Stimulated activated CD4-positive, alpha-beta T cell treated with anti-CD3 and anti-CD28 coated beads, Interleukin-2, amount 100 ng/mL, for 48 hours (primary cell): ENCODE data around the gene PLCB1.

Experiments
- DNase-seq, 2 donors: peaks; one replicate each; pipeline ENCODE4 v3.0.0-alpha.2; 2020

The PLCB1 gene

DNA sequence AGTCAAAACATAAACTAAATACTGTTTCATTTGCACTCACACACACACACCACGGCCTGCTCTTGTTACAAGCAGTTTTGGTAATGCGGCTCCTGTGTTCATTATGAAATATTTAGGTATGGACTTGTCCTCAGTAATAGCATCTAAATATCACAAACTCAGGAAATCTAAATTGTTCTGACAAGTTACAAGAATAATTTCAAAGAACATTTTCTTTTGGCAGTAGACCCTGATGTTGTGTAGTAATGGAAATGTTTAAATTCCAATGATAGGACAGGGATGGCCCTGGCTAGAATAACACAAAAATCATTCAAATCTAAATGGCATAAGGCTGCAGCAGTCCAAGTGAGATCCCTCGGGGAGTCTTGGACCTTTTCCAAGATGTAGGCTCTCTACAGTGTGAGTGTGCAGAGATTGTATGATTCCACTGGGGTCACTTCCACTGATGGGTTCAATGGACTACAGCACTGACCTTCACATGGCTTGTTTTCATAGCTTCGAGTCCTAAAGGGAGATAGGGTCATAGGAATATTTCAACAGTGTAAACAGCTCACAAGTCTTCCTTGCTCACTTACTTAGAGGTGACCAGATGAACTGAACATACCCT is 726.2 kb downstream of the PLCB1 start:
- DNase-seq: no peak

DNA sequence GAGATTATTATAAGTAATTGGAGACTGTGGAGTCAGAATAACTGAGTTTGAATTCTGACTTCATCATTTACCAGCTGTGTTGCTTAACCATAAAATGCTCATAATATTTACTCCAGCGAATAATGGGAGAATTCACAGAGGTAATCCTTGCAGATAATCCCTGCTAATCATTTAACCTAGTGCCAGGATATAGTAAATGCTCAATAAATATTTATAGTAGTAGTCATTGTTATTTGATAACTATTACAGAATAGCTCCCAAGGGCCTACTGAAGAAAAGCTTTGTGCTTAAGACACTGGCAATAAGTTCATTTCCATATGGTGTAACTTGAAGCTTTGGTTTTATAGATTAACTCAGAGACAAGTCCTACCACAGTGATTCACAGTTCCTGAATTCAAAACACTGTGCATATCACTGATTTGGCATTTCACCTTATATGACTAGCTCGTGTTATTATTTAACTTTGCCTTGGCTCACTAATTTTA is 728.0 kb downstream of the PLCB1 start:
- no peak for DNase-seq

DNA sequence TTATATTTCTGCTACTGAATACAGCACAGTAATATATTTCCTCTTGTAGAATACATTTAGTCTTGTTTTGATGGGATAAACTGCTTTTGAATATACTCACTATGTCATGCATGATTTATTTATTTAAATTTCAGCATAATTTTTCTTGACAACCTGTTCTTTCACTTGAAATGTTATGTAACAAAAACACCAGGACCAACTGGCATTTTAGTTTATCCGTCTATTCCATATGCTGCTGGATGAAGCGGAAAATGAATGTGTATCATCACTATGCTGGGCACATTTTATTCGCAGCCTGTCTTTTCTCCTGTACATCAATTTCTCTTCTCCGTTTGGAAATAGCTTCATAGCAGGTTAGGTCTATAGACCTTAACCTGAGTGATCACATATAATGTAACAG is 730.0 kb downstream of the PLCB1 start:
- DNase-seq: no peak

DNA sequence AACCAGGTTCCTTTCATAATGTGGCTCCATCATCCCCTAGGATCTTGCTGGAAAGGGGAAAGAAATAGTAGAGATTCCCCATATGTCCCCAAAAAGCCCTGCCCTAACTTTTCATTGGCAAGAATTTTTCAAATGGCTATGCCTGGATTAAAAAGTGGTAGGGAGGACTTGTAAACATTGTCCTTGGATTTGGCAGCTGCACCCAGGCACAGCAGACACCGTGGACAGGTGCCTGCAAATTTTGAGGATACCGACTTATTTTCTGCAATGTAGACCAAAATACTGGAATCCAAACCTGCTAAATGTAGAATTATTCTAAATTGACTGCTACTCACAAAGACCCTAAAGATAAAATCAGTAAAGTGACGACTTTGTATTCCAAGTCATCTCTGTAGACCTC is 733.6 kb downstream of the PLCB1 start:
- DNase-seq: no peak

DNA sequence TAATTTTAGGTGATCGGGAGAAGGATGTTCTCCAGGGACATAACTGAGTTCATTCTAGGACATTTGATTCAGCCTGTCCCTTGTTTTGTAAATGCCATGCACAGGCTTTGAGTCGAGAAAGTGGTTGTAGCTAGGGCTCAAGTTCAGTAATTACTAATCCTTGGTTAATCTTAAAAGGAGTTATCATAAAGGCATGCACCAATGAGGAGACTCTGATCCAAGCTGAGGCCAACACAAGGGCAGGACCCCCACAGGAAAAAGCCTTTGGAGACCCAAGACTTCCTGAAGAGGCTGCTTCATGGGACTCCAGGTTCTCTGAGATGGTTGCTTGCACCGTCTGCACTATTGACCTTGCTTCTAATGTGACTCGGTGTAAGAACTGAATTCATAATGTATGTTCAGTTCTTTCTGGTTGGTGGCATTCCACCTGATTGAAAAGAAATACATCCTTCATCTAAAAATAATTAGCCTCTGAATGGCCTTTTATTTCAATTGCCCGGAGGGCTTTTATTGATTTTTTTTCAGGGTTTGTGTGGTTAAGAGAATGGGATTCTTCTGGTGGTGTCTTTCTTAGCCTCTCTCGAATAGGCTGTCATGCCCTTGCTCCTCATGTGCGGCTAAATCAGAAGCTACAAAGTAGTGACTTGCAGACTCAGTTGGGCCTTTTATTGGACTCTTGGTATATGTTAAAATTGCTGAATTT is 735.1 kb downstream of the PLCB1 start:
- DNase-seq: no peak

DNA sequence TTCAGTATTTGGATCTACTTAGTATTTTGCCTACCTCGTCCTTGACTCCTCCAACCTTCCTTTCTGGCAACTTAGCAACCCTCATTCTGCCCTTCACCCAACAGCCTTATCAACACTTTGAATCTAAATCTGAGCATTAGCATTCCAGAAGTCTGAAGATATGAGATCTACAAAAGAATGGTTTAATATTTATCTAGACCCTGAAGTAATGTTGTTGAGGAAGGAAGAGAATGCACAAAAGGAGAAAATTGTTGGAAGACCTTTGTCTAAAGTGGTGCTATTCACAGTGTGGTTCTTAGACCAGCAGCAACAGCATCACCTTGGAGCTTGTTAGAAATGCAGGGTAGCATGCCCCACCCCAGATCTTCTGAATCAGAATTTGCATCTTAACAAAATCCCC is 738.6 kb downstream of the PLCB1 start:
- no peak for DNase-seq

DNA sequence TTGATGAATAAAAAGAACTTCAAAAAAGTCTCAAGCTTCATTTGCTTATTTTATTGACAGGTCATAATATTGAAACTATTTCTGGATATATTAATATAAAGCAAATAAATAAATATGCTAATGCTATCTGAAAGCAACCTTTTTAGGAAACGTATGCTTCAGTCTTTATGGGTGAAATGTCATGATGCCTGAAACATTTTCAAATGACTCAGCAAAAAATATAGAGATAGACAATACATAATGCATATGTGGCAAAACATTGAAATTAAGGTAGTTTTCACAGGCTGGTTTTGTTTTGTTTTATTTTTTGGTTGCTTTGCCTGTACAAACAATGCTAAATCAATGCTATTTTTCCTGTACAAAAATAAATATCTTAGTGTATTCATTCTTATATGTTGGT is 742.4 kb downstream of the PLCB1 start:
- no peak for DNase-seq

DNA sequence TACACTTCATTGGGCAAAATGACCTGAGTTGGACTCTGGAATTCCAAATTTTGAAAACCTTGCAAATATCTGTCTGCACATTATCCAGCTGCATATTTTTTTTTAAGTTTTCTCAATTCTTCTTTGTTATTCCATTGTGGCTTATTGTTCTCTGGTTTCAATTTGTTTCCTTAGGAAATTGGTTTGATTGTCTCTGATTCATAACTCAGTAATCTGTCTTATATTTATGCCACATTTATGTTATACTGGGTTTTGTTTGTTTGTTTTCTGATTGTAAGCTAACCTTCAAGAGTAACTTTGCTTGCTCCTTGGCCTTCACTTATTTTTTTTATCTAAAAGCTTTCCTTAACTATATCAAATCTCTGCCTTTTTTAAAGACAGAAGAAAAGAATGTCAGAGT is 743.5 kb downstream of the PLCB1 start:
- no peak for DNase-seq

DNA sequence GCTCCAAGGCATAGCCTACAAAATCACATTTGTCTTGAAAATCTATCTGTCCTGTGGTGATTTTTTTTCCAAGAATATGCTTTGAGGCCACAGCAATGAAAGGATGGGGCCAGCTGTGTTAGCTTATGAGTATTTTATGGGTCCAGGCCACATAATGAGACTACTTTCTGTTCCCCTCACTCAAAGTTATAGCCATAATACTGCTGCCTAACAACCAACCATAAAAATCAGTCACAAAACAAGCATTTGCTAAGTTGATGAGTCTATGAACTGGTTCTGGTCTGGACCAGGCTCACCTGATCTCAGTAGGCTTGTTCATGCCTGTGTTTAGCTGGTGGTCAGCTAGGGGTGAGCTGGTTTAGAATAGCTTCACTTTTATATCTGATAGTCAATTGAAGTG is 744.3 kb downstream of the PLCB1 start:
- no peak for DNase-seq

DNA sequence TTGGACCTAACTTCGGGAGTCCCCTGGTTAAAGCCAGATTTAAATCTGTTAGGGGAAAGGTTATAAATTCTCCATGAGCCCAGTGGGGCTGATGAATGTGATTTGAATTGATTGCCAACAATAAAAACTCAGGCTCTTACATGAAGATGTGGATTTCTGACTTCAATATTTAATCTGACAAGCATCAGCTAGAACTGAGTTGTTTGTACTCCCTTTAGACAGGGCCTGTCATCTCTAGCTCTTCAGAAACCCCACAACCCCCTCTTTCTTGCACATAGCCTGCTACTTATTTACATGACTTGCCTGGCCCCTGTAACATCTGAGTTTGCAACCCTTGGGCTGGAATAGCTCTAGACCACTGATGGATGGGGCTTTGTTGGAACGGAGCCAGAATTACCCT is 745.2 kb downstream of the PLCB1 start:
- no peak for DNase-seq

DNA sequence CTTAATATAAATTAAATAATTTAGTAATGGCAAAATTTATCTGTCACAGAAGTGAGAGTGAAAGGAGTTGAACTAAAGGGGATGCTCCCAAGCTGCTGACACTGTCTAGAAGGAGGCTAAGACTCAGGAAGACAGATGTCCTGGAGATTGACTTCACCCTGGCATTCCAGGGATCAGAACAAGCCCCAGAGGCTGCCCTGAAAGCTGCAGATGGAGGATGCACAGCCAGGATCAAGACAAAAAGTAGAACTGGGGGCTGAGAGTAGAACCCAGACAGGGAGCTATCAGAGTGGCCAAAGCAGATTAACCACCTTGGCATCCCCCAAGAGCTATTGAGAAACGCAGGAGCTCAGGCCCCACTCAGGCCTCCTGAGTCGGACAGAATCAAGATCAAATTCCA is 747.6 kb downstream of the PLCB1 start:
- no peak for DNase-seq

DNA sequence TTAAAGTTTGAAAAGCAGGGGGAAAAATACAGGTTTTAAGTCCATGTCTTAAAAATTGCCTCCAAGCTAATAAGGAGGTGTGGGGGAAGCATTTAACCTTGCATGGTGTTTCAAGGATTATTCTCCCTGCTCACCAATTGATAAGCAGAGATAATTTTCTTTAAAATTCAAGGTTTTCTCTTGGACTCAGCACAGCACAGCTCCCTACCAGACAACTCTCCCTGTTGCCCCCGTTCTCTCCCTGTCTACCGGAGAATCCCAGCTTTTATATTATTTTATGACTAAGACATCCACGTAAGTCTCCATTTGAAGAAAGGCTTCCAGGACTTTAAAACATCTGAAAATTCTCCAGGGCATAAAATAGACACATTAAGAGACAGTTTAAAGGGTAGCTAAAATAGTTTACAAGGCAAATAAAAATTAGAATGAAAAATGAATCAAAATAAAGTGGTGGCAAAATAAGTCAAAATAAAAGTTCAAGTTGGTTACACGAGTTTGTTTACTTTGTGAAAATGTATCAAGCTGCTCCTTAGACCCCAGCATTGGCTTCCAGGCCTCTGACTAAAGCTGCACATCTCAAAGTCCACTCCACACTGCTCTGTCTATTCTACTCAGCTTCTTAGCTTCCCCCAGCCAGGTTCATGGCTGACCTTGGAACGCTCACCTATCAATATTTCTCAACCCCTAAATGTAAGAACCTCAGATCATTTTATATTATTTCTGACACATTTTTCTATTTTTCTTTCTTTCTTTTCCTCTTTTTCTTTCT is 748.2 kb downstream of the PLCB1 start:
- no peak for DNase-seq

DNA sequence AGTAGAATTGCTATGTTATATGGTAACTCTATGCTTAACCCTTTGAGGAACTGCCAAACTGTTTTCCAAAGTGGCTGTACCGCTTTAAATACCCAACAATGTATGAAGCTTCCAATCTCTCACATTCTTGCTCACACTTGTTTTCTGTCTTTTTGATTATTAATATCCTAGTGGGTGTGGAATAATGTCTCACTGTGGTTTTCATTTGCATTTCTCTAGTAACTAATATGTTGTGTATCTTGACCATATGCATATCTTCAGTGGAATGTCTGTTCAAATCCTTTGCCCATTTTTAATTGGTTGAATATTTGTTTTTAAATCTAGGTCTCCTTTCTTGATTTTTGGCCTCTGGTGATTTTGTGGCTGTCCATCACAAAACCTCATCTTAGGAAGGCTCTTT is 759.0 kb downstream of the PLCB1 start:
- DNase-seq: no peak

DNA sequence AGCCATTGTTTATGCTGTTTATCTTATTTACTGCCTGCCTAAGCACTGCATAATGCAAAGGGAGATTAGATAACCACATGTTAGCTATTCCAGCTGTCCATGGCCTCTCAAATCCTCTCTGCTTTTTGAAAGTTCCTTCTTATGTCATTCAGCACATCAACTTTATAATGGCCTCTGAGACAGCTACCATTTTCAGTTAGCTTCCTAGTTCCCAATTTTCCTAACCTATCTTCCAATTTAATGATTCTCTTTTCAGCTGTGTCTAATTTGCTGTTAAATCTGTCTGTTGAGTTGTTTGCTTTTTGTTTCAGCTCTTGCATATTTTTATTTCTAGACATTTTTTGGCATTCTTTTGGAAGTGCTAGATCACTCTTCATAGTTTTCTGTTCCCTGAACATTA is 763.4 kb downstream of the PLCB1 start:
- no peak for DNase-seq

DNA sequence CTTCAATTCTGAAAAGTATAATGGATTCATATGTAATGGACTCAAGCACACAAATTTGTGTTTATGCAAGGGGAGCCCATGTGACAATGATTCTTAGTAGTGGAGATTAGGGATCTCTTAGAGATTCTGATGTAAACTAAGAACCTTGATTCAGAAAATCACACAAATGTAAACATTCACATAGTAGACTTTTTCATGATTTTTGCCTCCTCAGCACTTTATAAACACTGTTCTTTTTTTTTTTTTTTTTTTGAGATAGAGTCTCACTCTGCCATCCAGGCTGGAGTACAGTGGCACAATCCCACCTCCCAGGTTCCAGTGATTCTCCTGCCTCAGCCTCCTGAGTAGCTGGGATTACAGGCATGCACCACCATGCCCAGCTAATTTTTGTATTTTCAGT is 766.8 kb downstream of the PLCB1 start:
- DNase-seq: no peak

DNA sequence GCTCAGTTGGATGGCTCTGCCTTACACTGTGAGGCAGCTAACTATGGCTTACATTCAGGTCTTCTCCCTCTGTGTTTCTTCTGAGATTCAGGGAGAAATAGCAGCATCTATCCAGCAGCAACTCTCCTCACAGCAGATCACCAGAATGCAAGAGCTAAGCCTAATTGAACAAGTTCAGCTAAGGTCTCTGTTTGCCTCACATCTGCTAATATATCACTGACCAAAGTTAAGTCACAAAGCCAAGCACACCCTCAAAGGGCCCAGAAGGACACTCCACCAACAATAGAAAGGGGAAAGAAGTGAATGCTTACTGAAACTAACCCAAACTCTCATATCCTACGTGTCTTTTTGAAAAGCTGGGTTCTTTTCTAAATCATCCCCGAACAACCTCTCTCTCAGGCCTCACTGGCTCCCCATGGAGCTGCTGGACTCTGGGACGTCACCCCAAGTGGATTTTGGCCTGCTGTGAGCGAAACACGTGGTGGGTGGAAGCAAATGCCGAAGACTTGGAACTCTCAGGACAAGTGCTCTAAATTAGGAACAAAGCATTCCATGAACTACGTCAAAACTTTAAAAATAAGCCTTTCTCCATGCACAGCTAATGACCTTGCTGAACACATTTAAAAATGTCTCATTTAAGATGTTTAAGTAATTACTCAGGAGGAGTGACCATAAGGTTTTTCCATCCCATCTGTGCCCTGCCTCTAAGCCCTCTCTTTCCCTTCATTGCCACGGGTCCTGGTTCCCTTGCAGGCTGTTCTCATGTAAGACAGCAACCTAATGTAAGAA is 769.4 kb downstream of the PLCB1 start:
- DNase-seq: no peak

DNA sequence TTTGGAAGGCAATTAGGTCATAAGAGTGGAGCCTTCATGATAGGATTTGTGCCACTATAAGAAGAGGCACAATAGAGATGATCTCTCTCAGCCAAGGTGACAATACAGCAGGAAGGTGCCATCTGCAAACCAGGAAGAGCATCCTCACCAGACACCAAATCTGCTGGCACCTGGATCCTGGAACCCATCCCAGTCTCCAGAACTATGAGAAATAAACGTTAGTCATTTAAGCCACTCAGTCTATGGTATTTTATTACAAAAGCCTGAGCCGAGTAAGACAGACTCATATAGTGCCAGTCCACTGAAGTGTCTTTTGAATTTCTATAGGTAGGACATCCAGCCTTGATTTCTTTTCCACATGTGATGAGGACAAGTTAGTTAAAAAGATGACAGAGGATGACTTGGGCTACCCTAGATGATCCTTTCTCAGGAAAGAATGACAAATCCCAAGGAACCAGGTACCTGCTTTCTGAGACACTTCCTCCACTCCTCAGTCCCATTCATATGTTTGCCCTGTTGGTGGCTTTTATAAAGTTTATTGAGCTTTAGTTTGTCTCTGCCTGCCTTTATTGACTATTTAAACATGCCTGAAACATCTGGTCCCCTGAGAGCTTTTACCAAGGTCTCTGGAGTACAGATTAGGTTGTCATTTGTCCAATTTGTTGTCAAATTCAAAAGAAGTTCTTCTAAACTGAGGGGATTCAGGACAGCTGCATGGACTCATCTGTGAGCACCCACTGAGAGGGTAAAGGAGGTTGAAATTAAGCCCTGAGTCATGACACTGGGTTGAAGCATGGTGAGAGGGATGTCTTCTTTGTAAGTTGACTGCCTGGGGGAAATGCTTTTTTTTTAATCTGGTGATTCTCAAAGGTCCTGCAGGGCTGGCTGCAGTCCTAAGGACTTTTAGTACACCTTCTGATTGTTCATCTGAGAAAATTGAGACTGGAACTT is 771.9 kb downstream of the PLCB1 start:
- DNase-seq: no peak

DNA sequence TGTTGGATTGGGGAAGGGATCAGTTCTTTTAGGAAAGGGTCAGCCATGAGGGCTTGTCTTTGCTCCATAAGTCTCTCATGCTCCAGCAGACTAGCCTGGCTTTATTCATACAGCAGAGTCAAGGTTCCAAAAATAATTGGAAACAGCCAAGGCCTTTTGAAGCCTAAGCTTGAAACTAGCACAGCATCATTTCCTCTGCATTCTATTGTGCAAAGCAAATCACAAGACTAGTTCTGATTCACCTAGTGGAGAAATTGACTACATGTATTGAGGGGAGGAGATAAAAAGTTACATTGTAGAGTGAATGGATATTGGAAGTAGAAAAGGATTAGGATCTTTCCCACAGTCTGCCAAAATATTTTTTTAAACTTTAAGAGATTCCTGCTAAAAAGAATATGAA is 777.5 kb downstream of the PLCB1 start:
- DNase-seq: no peak

DNA sequence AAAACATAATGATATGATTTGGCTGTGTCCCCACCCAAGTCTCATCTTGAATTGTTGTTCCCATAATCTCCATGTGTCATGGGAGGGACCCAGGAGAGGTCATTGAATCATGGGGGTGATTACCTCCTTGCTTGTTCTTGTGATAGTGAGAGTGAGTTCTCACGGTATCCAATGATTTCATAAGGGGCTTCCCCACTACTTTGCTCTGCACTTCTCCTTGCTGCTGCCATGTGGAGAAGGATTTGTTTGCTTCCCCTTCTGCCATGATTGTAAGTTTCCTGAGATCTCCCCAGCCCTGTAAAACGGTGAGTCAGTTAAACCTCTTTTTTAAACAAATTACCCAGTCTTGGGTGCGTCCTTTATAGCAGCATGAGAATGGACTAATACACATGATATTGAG is 780.0 kb downstream of the PLCB1 start:
- no peak for DNase-seq

DNA sequence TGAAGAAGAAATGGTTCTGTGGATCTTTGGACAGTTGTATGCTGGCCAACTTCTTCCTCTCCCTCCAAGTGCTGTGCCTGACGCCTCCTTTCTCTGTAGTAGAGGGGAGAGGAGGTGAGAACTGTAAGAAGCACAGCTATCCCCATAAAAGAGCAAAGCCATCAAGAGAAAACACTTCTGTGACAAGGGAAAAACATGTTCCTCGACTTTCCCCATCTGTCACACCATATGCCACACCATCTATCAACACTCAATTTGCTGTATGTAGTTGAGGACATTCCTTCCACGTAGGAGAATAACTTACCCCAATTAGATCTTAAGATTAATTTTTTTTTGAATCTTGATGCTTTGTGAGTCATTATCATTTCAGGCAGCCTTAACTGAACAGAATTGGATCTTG is 780.7 kb downstream of the PLCB1 start:
- DNase-seq: no peak

DNA sequence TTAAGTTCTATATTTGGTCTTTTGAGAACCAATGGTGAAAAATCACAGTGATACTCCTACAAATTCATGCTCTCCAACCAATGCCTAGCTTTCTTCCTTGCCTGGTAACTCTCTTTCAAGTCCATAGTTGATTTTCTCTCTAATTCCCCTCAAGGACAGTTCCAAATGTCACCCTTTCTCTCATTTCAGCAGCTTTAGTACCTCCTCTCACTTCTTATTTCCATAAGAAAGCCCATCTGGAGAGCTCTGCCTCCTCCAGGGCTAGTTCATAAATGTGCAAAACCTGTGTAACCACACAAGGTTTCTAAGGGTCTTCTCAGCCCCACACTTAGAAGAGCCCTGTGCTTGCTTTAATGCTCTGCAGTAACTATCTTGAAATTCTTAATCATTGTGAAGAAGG is 781.4 kb downstream of the PLCB1 start:
- DNase-seq: no peak

DNA sequence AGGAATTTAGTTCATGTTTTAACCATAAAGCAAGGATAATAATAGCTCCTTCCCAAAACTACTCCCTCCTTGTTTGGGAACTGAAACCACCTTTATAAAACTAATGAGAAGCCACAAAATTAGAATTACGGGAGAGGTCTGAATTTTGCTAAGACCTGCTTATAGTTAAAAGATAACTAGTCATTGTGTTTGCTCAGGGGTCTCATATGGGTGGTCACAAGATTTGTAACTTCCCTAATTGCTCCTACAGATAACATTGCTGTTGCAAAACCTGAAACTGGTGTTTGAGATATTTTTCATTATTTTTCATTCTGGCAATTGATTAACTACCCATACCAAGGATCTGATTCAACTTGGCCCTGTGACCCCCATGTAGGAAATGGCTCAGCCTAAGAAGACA is 782.4 kb downstream of the PLCB1 start:
- no peak for DNase-seq
